ENCODE results near the gene ALX3.

ALX3 gene

DNA sequence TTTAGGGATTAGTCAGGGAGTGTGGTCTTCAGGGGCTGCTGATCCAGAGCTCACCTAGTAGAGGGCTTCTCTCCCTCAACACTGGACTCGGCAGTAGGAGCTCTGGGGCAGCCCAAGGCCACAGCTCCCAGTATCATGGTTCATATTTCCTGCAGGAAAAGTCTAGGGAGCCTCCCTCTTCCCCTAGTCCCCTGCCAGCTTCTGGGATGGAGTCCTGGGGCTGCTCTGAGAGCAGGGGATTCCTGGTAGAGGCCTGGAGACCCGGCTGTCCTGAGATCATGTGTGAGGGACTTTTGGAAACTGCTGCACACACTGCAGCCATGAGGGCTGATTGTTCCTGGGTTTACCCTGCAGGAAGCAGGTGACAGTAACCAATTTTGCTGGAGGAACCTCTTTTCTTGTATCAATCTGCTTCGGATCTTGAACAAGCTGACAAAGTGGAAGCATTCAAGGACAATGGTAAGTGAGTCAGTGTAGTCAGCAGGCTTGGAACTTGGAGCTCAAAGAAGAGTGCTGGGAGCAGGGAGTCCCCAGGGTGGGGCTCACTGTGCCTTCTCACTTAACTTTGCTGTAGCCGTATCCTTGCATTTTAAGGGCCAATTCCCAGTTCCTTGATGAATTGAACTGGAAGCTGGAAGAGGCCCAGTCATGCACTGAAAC, 19.7 kb downstream of the ALX3 start:
- DNase-seq (ENCODE audit: low spot score) = no peak
- TF ChIP-seq, protein P1, sequence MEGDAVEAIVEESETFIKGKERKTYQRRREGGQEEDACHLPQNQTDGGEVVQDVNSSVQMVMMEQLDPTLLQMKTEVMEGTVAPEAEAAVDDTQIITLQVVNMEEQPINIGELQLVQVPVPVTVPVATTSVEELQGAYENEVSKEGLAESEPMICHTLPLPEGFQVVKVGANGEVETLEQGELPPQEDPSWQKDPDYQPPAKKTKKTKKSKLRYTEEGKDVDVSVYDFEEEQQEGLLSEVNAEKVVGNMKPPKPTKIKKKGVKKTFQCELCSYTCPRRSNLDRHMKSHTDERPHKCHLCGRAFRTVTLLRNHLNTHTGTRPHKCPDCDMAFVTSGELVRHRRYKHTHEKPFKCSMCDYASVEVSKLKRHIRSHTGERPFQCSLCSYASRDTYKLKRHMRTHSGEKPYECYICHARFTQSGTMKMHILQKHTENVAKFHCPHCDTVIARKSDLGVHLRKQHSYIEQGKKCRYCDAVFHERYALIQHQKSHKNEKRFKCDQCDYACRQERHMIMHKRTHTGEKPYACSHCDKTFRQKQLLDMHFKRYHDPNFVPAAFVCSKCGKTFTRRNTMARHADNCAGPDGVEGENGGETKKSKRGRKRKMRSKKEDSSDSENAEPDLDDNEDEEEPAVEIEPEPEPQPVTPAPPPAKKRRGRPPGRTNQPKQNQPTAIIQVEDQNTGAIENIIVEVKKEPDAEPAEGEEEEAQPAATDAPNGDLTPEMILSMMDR (conservative IDR thresholded peaks at IDR 0.05; ENCODE audit: low read depth) = no peak
- H3K27ac ChIP-seq = peak overlapping the region; percentile 23; the same call in 1 of the 2 replicates
- ChIA-PET CTCF (interaction anchor here (0.9 to 1.9 kb wide), 3 partner anchors 9 to 56 kb away, joined by 5 to 7 read pairs (median 5); no protein-coding TSS in a partner anchor), POLR2A (ENCODE audit: low non-redundant PET) (no interaction called here)

DNA sequence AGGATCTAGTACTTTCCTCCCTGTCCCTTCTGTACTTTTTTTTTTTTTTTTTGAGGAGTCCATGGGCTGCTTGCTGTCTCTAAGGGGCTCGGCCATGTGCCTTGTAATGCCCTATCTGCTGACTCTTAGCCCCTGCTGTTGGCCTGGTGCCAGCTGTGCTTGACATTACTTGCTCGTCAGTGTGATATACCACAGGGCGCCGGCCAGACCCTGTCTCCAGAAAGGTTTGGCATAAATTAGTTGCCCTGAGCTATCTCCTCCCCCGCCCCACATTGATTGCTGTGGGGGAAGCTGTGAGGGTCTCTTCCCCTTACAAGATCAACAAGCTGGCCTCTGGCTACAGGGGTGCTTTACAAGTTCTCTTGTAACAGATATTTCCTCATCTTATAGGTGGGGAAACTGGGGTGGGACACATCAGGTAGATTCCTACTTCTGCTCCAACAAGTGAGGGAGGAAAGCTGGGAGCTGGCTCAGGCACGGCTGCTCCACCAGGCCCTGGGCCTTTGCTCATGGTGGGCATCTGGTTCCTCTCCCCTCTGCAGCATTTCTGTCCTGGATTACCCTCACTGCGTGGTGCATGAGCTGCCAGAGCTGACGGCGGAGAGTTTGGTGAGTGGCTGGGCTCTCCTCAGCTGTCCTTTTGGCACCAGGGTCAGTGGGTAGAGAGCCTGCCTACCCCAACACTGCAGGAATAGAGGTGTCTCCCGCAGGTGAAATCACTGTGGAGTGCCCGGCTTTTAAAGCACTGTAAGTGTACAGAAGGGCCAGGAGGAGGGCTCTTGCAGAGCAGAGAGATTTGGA, 20.5 kb downstream of the ALX3 start:
- CTCF ChIA-PET = interaction anchor here (0.7 to 0.9 kb wide), 2 partner anchors 10 kb away, joined by 3 to 5 read pairs; no protein-coding TSS in a partner anchor
- POLR2A ChIA-PET (ENCODE audit: low non-redundant PET) = no interaction called here
- no peak for DNase-seq (ENCODE audit: low spot score)

DNA sequence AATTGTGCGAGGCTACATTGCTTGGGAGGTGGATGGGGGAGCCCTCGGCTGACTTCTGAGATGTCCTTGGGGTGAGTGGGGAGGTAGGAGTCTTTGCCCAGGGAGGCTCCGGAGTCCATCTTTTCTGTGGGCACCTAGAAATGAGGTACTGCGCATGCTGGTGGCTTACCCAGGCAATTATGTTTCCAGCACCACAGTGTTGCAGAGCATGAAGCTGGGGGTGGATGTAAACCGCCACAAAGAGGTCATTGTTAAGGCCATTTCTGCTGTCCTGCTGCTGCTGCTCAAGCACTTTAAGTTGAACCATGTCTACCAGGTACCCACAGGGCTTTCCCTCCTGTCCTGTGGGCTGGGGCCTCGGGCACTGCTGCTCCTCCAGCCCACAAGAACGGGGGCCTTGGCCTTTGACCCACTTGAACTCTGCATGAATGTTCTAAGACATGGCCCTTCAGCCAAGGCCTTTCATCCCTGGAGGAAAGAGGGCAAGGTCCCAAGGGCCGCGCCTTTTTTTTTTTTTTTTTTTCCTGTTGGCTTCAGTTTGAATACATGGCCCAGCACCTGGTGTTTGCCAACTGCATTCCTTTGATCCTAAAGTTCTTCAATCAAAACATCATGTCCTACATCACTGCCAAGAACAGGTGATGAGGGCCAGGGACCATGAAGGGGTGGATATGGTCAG, 21.4 kb downstream of the ALX3 start:
- CTCF ChIA-PET = interaction anchor here (1.8 kb wide), 1 partner anchor 12 kb away, joined by 4 read pairs; no protein-coding TSS in a partner anchor
- H3K27ac ChIP-seq = no peak overlapping the region
- TF ChIP-seq, protein P1 (conservative IDR thresholded peaks at IDR 0.05; ENCODE audit: low read depth) = no peak
- POLR2A ChIA-PET (ENCODE audit: low non-redundant PET) = no interaction called here
- no peak for DNase-seq (ENCODE audit: low spot score)

More for the DNA sequence above, 20.5 kb downstream of the ALX3 start:
- TF ChIP-seq, protein P1 (conservative IDR thresholded peaks at IDR 0.05; ENCODE audit: low read depth) = no peak
- peak overlapping the region; percentile 23; the same call in 1 of the 2 replicates for H3K27ac ChIP-seq

DNA sequence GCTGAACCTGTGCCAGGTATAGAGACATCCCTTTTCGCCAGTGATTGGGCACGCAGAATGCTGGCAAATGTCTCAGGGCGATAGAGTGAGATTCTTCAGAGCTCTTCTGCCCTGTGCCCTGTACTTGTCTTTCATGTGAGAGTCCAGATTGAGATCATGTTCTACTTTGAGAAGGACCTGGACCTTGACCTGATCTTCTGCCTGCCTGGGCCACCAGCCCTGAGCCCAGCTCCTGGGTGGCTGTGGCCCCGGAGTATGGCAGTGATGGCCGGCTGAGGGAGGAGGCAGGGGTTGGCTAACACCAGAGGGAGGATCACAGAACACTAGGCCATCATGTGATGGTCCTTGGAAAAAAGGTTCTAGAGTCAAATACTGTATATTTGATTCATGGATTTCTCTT, 22.2 kb downstream of the ALX3 start:
- TF ChIP-seq, protein P1 (conservative IDR thresholded peaks at IDR 0.05; ENCODE audit: low read depth) = no peak
- POLR2A ChIA-PET (ENCODE audit: low non-redundant PET) = no interaction called here
- CTCF ChIA-PET = interaction anchor here (1.8 kb wide), 1 partner anchor 12 kb away, joined by 4 read pairs; no protein-coding TSS in a partner anchor
- no peak overlapping the region for H3K27ac ChIP-seq
- DNase-seq (ENCODE audit: low spot score) = no peak

DNA sequence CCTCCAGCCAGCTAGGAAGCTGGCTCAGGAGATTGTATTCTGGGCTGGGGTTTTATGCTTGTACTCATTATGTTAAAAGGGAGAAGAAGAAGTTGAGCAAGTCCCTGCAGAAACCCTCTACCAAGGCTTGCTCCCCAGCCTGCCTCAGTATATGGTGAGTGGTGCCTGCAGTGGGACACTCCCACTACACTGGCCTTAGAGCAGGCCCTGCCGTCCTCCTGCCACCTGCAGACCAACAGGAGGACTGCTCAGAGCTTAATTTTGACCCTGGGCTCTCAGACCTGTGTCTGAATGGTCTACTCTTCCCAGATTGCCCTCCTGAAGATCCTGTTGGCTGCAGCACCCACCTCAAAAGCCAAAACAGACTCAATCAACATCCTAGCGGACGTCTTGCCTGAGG, 23.0 kb downstream of the ALX3 start:
- ChIA-PET POLR2A (ENCODE audit: low non-redundant PET) (no interaction called here), CTCF (interaction anchor here (0.5 to 1.8 kb wide), 4 partner anchors 13 to 164 kb away, joined by 3 to 4 read pairs (median 4); no protein-coding TSS in a partner anchor)
- TF ChIP-seq, protein P1 (conservative IDR thresholded peaks at IDR 0.05; ENCODE audit: low read depth) = no peak
- H3K27ac ChIP-seq = no peak overlapping the region
- no peak for DNase-seq (ENCODE audit: low spot score)

DNA sequence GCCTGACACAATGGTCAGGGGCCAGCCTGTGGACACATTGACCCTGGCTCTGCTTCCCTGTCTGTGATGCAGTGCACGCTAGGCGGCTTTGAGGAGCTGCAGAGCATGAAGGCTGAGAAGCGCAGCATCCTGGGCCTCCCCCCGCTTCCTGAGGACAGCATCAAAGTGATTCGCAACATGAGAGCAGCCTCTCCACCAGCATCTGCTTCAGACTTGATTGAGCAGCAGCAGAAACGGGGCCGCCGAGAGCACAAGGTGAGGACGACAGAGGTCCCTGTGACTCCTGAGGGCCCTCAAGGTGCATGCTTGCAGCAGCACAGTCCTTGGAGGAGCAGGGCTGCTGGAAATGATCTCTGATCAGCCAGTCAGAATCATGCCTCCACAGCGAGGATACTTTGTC, 27.5 kb downstream of the ALX3 start:
- H3K27ac ChIP-seq = no peak overlapping the region
- TF ChIP-seq, protein P1 (conservative IDR thresholded peaks at IDR 0.05; ENCODE audit: low read depth) = no peak
- CTCF ChIA-PET = interaction anchor here (1.2 kb wide), 1 partner anchor 63 kb away, joined by 5 read pairs; no protein-coding TSS in a partner anchor
- POLR2A ChIA-PET (ENCODE audit: low non-redundant PET) = no interaction called here
- no peak for DNase-seq (ENCODE audit: low spot score)
